Mammary epithelial cell (primary cell): ENCODE results near the gene KCNJ11.

Experiments used
- EZH2 ChIP-seq: IDR thresholded peaks from 2 replicates; pipeline ENCODE4 v1.6.1; 2012; ENCODE audit warnings: low read length, inconsistent platforms, borderline replicate concordance
- TF ChIP-seq, protein P1 (sequence below), 2 donors: IDR thresholded peaks in 1 of 2; conservative IDR thresholded peaks in 1 of 2; 2 replicates each; pipeline ENCODE4 v1.5.1; 2011 to 2012; ENCODE audit warnings: inconsistent platforms in 2 of 2, low read length in 2 of 2, mild to moderate bottlenecking in 2 of 2, control low read depth in 1 of 2, low read depth in 1 of 2; ENCODE audit not compliant: insufficient read depth in 1 of 2; ENCODE audit errors: extremely low read depth in 1 of 2

DNA sequence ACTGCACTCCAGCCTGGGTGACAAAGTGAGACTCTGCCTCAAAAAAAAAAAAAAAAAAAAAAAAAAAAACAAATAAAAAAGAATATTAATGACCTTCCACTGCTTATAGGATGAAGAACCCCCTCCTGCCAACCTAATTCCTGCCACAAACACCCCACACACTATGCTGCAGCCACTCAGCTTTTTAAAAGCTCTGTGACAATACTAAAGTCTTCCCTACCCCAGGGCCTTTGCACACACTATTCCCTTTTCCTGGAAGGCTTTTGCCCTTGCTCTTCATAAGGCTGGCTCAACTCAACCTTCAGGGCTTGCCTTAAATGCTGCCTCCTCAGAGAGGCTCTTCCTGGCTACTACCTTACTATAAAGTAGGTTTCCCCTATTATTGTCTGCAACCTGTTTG lies 10.8 kb upstream of the KCNJ11 start:
- TF ChIP-seq, protein P1, sequence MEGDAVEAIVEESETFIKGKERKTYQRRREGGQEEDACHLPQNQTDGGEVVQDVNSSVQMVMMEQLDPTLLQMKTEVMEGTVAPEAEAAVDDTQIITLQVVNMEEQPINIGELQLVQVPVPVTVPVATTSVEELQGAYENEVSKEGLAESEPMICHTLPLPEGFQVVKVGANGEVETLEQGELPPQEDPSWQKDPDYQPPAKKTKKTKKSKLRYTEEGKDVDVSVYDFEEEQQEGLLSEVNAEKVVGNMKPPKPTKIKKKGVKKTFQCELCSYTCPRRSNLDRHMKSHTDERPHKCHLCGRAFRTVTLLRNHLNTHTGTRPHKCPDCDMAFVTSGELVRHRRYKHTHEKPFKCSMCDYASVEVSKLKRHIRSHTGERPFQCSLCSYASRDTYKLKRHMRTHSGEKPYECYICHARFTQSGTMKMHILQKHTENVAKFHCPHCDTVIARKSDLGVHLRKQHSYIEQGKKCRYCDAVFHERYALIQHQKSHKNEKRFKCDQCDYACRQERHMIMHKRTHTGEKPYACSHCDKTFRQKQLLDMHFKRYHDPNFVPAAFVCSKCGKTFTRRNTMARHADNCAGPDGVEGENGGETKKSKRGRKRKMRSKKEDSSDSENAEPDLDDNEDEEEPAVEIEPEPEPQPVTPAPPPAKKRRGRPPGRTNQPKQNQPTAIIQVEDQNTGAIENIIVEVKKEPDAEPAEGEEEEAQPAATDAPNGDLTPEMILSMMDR (conservative IDR thresholded peaks at IDR 0.05 in 1 of 2, IDR thresholded peaks at IDR 0.05 in 1 of 2; ENCODE audit: extremely low read depth in 1 of 2, insufficient read depth in 1 of 2, low read depth in 1 of 2, low read length in 2 of 2) = no peak
- TF ChIP-seq EZH2 = no peak
